ENCODE data around the gene OR2AE1. TPM values are rescaled to one million over a fixed set of nuclear protein-coding genes. Genes with fewer than 3 reads are reported as not detected.
"Not testable (repeated sequence)": the region's sequence is repeated elsewhere in the genome, so short reads cannot be mapped to it uniquely, and the experiment has no call there.

OR2AE1 gene
- total RNA-seq, 1 experiment from 2014 or later, result not detected

GRCh38 chr7:99899830-99900519, 23.1 kb upstream of the OR2AE1 start:
- H3K27me3 ChIP-seq (ENCODE audit: low read length), result no peaks in the 10 kb centered on the region
- no peaks in the 10 kb centered on the region for H4K20me1 ChIP-seq (ENCODE audit: insufficient read depth, low read depth, low read length)
- H2AFZ ChIP-seq (ENCODE audit: low read length), result no peak overlapping the region
- no peak overlapping the region for H3K4me3 ChIP-seq (ENCODE audit: low read length)
- no peak overlapping the region for H3K9ac ChIP-seq (ENCODE audit: low read length)
- no peak overlapping the region for H3K27ac ChIP-seq (ENCODE audit: low read length)
- H3K9me3 ChIP-seq (ENCODE audit: low read length), result no peaks in the 10 kb centered on the region
- H3K79me2 ChIP-seq (ENCODE audit: low read length), result no peaks in the 10 kb centered on the region
- DNase-seq, result no peak
- no peak overlapping the region for H3K4me2 ChIP-seq (ENCODE audit: low read depth, low read length, poor library complexity, severe bottlenecking)
- no peaks in the 10 kb centered on the region for H3K4me1 ChIP-seq (ENCODE audit: low read length)
- peaks cover 46% of the 10 kb centered on the region for H3K36me3 ChIP-seq (ENCODE audit: insufficient read depth, low read length)
- H3K9me2 ChIP-seq (replicated peaks; ENCODE audit: insufficient read depth, low read length), result no peaks in the 10 kb centered on the region

GRCh38 chr7:99898836-99899235, 22.0 kb upstream of the OR2AE1 start:
- no peak for DNase-seq
- Histone ChIP-seq H3K9me3 (ENCODE audit: low read length) (no peaks in the 10 kb centered on the region), H3K9me2 (replicated peaks; ENCODE audit: insufficient read depth, low read length) (no peaks in the 10 kb centered on the region), H4K20me1 (ENCODE audit: insufficient read depth, low read depth, low read length) (no peaks in the 10 kb centered on the region), H2AFZ (ENCODE audit: low read length) (no peak overlapping the region), H3K27ac (ENCODE audit: low read length) (no peak overlapping the region), H3K4me2 (ENCODE audit: low read depth, low read length, poor library complexity, severe bottlenecking) (no peak overlapping the region), H3K36me3 (ENCODE audit: insufficient read depth, low read length) (peaks cover 40% of the 10 kb centered on the region), H3K79me2 (ENCODE audit: low read length) (no peaks in the 10 kb centered on the region), H3K4me1 (ENCODE audit: low read length) (no peaks in the 10 kb centered on the region), H3K9ac (ENCODE audit: low read length) (no peak overlapping the region), H3K27me3 (ENCODE audit: low read length) (no peaks in the 10 kb centered on the region), H3K4me3 (ENCODE audit: low read length) (no peak overlapping the region)

- no peaks in the 10 kb centered on the region for H3K27me3 ChIP-seq (ENCODE audit: low read length)
- H3K4me2 ChIP-seq (ENCODE audit: low read depth, low read length, poor library complexity, severe bottlenecking), result no peak overlapping the region
- H3K9me3 ChIP-seq (ENCODE audit: low read length), result no peaks in the 10 kb centered on the region
- no peaks in the 10 kb centered on the region for H3K79me2 ChIP-seq (ENCODE audit: low read length)
- no peaks in the 10 kb centered on the region for H4K20me1 ChIP-seq (ENCODE audit: insufficient read depth, low read depth, low read length)
- H3K9ac ChIP-seq (ENCODE audit: low read length), result no peak overlapping the region
- no peak overlapping the region for H3K27ac ChIP-seq (ENCODE audit: low read length)
- H3K4me1 ChIP-seq (ENCODE audit: low read length), result no peaks in the 10 kb centered on the region
- no peak overlapping the region for H3K4me3 ChIP-seq (ENCODE audit: low read length)
- no peaks in the 10 kb centered on the region for H3K9me2 ChIP-seq (replicated peaks; ENCODE audit: insufficient read depth, low read length)
- no peak overlapping the region for H2AFZ ChIP-seq (ENCODE audit: low read length)
- DNase-seq, result no peak
- H3K36me3 ChIP-seq (ENCODE audit: insufficient read depth, low read length), result peaks cover 32% of the 10 kb centered on the region
Measured at GRCh38 chr7:99898023-99898357, 21.2 kb upstream of the OR2AE1 start.

- no peaks in the 10 kb centered on the region for H3K79me2 ChIP-seq (ENCODE audit: low read length)
- H3K4me3 ChIP-seq (ENCODE audit: low read length), result no peak overlapping the region
- peaks cover 28% of the 10 kb centered on the region for H3K36me3 ChIP-seq (ENCODE audit: insufficient read depth, low read length)
- no peak overlapping the region for H3K9ac ChIP-seq (ENCODE audit: low read length)
- no peak overlapping the region for H3K4me2 ChIP-seq (ENCODE audit: low read depth, low read length, poor library complexity, severe bottlenecking)
- no peak overlapping the region for H3K27ac ChIP-seq (ENCODE audit: low read length)
- no peaks in the 10 kb centered on the region for H3K27me3 ChIP-seq (ENCODE audit: low read length)
- DNase-seq, result no peak
- H2AFZ ChIP-seq (ENCODE audit: low read length), result no peak overlapping the region
- no peaks in the 10 kb centered on the region for H3K9me3 ChIP-seq (ENCODE audit: low read length)
- no peaks in the 10 kb centered on the region for H3K9me2 ChIP-seq (replicated peaks; ENCODE audit: insufficient read depth, low read length)
- no peaks in the 10 kb centered on the region for H3K4me1 ChIP-seq (ENCODE audit: low read length)
- no peaks in the 10 kb centered on the region for H4K20me1 ChIP-seq (ENCODE audit: insufficient read depth, low read depth, low read length)
Measured at GRCh38 chr7:99897322-99898022, 20.6 kb upstream of the OR2AE1 start.

- H3K9me2 ChIP-seq (replicated peaks; ENCODE audit: insufficient read depth, low read length), result no peaks in the 10 kb centered on the region
- H3K79me2 ChIP-seq (ENCODE audit: low read length), result no peaks in the 10 kb centered on the region
- no peak overlapping the region for H3K4me2 ChIP-seq (ENCODE audit: low read depth, low read length, poor library complexity, severe bottlenecking)
- peaks cover 9% of the 10 kb centered on the region; the same call in 1 of the 2 replicates for H3K36me3 ChIP-seq (ENCODE audit: insufficient read depth, low read length)
- no peaks in the 10 kb centered on the region for H4K20me1 ChIP-seq (ENCODE audit: insufficient read depth, low read depth, low read length)
- no peaks in the 10 kb centered on the region for H3K4me1 ChIP-seq (ENCODE audit: low read length)
- no peak overlapping the region for H3K4me3 ChIP-seq (ENCODE audit: low read length)
- no peak overlapping the region for H3K9ac ChIP-seq (ENCODE audit: low read length)
- no peak overlapping the region for H3K27ac ChIP-seq (ENCODE audit: low read length)
- no peak for DNase-seq
- no peaks in the 10 kb centered on the region for H3K9me3 ChIP-seq (ENCODE audit: low read length)
- no peaks in the 10 kb centered on the region for H3K27me3 ChIP-seq (ENCODE audit: low read length)
- H2AFZ ChIP-seq (ENCODE audit: low read length), result no peak overlapping the region
Measured at GRCh38 chr7:99894738-99895137, 17.9 kb upstream of the OR2AE1 start.

- Histone ChIP-seq H3K79me2 (ENCODE audit: low read length) (no peaks in the 10 kb centered on the region), H3K27me3 (ENCODE audit: low read length) (no peaks in the 10 kb centered on the region), H3K9me2 (replicated peaks; ENCODE audit: insufficient read depth, low read length) (no peaks in the 10 kb centered on the region), H3K4me2 (ENCODE audit: low read depth, low read length, poor library complexity, severe bottlenecking) (no peak overlapping the region), H3K27ac (ENCODE audit: low read length) (no peak overlapping the region), H3K36me3 (ENCODE audit: insufficient read depth, low read length) (peaks cover 7% of the 10 kb centered on the region; the same call in 1 of the 2 replicates), H3K9ac (ENCODE audit: low read length) (no peak overlapping the region), H3K4me3 (ENCODE audit: low read length) (no peak overlapping the region), H2AFZ (ENCODE audit: low read length) (no peak overlapping the region), H4K20me1 (ENCODE audit: insufficient read depth, low read depth, low read length) (no peaks in the 10 kb centered on the region), H3K4me1 (ENCODE audit: low read length) (no peaks in the 10 kb centered on the region), H3K9me3 (ENCODE audit: low read length) (no peaks in the 10 kb centered on the region)
- no peak for DNase-seq
Measured at GRCh38 chr7:99893280-99893679, 16.4 kb upstream of the OR2AE1 start.

- H3K9ac ChIP-seq (ENCODE audit: low read length); H3K9me2 ChIP-seq (replicated peaks; ENCODE audit: insufficient read depth, low read length); H4K20me1 ChIP-seq (ENCODE audit: insufficient read depth, low read depth, low read length); H3K36me3 ChIP-seq (ENCODE audit: insufficient read depth, low read length); H3K4me2 ChIP-seq (ENCODE audit: low read depth, low read length, poor library complexity, severe bottlenecking); H3K4me3 ChIP-seq (ENCODE audit: low read length); H3K9me3 ChIP-seq (ENCODE audit: low read length); DNase-seq; H3K4me1 ChIP-seq (ENCODE audit: low read length); H2AFZ ChIP-seq (ENCODE audit: low read length); H3K27ac ChIP-seq (ENCODE audit: low read length); H3K79me2 ChIP-seq (ENCODE audit: low read length); H3K27me3 ChIP-seq (ENCODE audit: low read length): not testable (repeated sequence)
Measured at GRCh38 chr7:99890348-99890747, 13.5 kb upstream of the OR2AE1 start.

GRCh38 chr7:99888366-99888765, 11.5 kb upstream of the OR2AE1 start:
- not testable (repeated sequence) for DNase-seq; H3K79me2 ChIP-seq (ENCODE audit: low read length); H3K9me2 ChIP-seq (replicated peaks; ENCODE audit: insufficient read depth, low read length); H3K4me2 ChIP-seq (ENCODE audit: low read depth, low read length, poor library complexity, severe bottlenecking); H3K4me1 ChIP-seq (ENCODE audit: low read length); H3K9me3 ChIP-seq (ENCODE audit: low read length); H3K27ac ChIP-seq (ENCODE audit: low read length); H4K20me1 ChIP-seq (ENCODE audit: insufficient read depth, low read depth, low read length); H3K9ac ChIP-seq (ENCODE audit: low read length); H3K36me3 ChIP-seq (ENCODE audit: insufficient read depth, low read length); H3K27me3 ChIP-seq (ENCODE audit: low read length); H2AFZ ChIP-seq (ENCODE audit: low read length); H3K4me3 ChIP-seq (ENCODE audit: low read length)

Measured in Karpas-422 (cell line).